GM15510 (cell line): ENCODE measurements around the gene FAM210A.

Experiments
- POLR2A ChIP-seq: IDR thresholded peaks from 3 replicates; pipeline ENCODE4 v1.6.1; 2011; ENCODE audit warnings: borderline replicate concordance; ENCODE audit not compliant: insufficient read length; ENCODE audit errors: extremely low read depth

Gene FAM210A

GRCh38 chr18:13638719-13639595, 87.4 kb downstream of the FAM210A start:
- TF ChIP-seq POLR2A, result no peak

DNA sequence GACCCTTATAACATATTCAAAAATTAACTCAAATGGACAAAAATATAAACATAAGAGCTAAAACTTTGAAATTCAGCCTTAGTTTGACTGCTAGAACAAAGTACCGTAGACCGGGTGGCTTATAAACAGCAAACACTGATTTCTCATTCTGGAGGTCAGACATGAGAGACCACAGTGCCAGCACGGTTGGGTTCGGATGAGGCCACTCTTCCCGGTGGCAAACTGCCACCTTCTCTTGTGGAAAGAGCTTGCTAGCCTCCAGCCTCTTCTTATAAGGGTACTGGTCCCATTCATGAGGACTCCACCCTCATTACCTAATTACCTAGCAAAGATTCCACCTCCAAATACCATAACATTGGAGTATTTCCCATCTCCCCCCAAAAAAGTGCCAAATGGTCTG, 91.3 kb downstream of the FAM210A start:
- TF ChIP-seq POLR2A, result no peak

DNA sequence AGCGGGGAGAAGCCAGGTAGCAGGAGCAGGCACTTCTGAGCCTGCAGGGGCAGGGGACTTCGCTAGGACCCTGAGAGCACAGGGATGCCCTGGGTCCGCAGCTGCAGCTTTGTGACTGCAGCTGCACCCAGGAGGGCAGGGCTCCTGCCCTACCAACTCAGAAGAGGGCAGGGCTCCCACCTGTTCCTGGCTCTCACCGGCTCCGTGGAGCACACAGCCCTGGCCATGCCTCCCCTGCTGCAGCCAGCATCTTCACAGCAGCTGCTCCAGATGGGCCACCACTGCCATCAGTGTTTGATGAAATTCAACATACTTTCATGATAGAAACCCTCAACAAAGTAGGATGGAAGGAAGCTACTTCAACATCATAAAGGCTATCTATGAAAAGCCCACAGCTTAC, 92.7 kb downstream of the FAM210A start:
- TF ChIP-seq POLR2A, result no peak

DNA sequence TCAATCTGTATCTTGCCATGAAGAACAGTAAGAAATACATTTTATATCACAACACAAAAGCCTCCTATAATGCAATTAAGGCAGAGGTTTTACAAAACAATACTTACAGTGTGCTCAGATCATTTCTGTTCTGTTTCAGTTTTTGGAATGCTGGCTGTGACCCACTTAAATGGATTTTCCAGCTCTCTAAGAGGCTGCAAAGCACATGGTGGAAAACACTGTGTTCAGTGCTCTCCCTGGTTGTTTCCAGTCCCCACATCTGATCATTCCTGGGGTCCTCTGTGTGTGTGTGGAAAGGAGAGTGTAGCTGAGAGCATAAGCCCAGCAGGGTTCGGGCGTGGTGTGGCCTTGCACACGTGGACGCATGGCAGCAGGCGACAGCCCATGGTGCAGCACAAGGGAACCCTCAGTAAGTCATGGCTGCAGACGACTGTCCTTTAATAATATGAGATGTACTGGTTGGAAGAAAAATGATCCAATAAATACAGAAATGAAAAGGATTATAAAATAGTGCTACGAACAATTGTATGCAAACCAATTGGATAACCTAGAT, 95.6 kb downstream of the FAM210A start:
- no peak for TF ChIP-seq POLR2A

- TF ChIP-seq POLR2A, result no peak
Observed at GRCh38 chr18:13629841-13630715, 96.3 kb downstream of the FAM210A start.

DNA sequence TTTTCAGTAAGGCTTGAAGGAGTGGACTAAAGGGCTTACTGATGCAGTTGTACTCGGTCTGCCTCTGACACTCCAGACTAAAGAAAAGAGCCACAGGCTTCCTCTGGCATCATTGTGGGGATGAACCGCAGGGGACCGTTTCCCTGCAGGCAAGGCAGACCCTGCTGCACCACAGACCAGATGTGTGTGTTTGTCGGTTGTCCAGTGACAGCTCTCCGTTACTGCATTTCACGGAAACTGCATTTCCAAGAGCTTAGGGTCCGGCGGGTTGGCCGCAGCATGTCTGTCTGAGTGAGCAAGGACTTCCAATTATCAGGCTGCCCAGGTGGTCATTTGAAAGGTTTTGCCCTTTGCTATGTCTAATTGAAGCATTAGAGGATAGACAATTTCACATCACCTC, 98.1 kb downstream of the FAM210A start:
- TF ChIP-seq POLR2A, result no peak

- TF ChIP-seq POLR2A, result no peak
Observed at GRCh38 chr18:13627639-13628038, 98.7 kb downstream of the FAM210A start.

DNA sequence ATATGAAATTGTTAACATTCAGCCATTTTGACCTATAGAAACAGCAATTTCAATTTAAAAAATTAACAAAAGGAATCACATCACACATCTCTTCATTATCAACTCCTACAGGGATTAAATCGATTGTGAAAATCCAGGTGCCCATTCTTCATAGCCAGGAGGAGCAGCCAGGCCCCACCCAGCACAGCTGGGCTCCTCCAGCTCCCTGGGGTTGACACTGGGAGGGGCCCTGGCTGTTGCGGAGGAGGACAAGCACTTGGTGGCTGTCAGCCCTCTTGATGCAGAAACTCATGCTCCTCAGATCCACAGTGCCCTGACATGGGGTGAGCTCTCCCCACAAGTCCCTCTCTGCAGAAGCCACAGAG, 99.8 kb downstream of the FAM210A start:
- no peak for TF ChIP-seq POLR2A

- no peak for TF ChIP-seq POLR2A
Observed at GRCh38 chr18:13625843-13626543, 100.4 kb downstream of the FAM210A start.

GRCh38 chr18:13625355-13625754, 101.0 kb downstream of the FAM210A start:
- TF ChIP-seq POLR2A, result no peak

DNA sequence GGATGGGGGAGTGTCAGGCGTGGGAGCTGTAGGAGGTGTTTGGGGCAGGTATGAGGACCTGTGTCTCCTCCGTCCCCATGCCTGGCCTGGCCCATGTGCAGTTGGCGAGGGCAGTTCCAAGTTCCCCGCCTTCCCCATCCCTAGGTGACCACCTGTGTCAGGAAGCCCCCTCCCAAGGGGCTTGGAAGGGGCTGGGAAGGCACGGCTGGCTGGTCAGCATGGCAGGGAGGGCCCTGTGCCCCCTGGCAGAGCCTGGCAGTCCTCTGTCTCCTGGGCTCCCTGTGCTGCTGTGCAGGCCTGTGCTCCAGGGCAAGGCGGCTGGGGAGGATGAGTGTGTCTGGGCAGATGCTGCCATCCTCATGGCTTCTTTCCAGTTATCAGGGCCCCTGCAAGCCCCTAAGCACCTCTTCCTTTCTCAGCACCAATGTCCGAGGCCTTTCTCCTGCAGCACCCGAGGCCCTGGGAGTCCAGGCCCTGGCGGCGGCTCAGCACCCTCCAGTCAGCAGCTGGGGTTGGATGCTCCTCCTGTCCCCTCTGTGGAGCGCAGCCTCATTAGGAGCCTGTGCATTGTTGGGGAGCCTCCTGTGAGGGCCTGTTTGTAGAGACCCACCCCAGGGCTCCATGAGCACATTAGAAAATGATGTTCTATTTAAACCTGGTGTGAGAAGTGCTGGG, 101.7 kb downstream of the FAM210A start:
- no peak for TF ChIP-seq POLR2A

DNA sequence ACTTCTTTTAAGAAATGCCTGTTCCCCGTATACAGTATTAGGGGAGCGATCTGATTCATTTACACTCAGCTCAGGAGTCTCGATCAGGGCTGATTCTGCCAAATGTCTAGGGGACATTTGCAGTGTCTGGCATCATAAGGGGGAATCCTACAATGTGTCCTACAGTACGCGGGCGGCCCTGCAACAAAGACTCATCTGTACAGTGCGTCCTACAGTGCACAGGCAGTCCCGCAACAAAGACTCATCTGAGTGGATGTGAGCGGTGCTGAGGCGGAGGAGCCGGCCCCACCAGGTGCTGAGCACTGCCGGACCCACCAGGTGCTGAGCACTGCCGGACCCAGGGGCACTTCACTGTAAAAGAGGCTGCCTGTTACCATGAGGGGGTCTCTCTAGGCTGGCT, 102.5 kb downstream of the FAM210A start:
- TF ChIP-seq POLR2A, result no peak

DNA sequence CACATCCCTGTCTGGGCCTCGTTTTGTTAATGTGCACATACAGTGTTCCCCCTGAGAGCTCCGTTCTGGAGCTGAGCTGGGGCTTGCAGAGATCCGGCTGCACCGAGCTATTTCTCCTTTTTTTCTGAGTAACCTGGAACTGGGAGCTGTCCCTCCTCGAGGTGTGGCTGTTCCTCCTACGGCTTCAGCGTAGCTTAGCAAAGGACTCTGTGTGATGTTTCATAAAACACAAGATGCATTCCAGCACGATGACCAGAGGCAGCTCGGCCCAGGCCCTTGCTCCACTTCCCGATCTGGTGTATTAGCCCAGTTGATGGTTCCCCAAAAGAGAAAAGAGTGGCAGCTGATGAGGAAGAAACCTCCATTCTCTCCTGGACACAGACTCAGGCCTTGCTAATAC, 103.0 kb downstream of the FAM210A start:
- TF ChIP-seq POLR2A, result no peak

GRCh38 chr18:13622751-13623150, 103.6 kb downstream of the FAM210A start:
- TF ChIP-seq POLR2A, result no peak

GRCh38 chr18:13621886-13622619, 104.3 kb downstream of the FAM210A start:
- TF ChIP-seq POLR2A, result no peak

DNA sequence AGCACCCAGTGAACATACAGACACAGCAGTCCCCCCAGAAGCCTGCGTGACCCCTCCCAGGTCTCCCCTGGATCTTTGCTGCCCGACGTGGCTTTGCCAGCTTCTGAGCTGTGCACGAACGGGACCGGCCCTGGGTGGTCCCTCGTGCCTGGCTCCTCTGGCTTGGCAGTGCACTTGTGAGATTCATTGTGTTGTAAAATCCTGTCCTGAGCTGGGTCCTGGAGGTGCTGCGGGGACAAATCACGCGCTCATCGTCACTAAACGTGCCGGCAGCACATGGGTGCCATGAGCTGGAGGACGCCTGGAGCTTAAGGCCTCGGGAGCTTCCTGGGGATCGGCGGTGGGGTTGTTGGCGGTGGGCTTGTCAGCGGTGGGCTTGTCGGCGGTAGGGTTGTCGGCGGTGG, 104.9 kb downstream of the FAM210A start:
- TF ChIP-seq POLR2A, result no peak
